HT1080 (cell line): ENCODE results near the gene CNTN1. TPM values are rescaled to one million over a fixed set of nuclear protein-coding genes. Genes with fewer than 3 reads are reported as not detected.

ENCODE experiments used
- DNase-seq: peaks from one replicate; pipeline ENCODE4 v3.0.0-alpha.2; 2015; ENCODE audit warnings: low read depth
- total RNA-seq: library from RNA; depleted of rRNA; stranded (reverse); fragments of >200 nt; shearing (Covaris generic); gene quantifications from 2 replicates; pipeline ENCODE4 v1.2.3, GENCODE V29; 2014

CNTN1 gene
- total RNA-seq, 1 experiment from 2014 or later, result 0.08 TPM

GRCh38 chr12:40768125-40768864 is 76.1 kb downstream of the CNTN1 start:
- no peak for DNase-seq

DNA sequence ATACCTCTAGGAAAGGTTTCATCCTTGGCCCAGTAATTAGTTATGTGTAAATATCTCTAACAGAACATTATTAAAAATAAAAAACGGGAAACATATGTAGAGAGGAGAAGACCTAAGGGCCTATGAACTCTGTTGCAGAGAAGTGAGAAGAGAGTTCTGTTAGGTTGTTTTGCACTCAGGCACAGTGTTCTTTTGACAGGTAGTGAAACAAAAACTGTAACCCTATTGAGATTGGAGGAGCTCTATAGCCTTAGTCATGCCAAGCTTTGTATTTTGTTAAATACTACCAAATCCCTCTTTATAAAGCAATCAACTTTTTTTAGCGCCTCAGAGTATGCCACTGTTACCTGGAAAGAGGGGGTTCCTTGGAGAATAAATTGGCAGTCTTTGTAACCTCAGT is 77.6 kb downstream of the CNTN1 start:
- DNase-seq, result no peak

DNA sequence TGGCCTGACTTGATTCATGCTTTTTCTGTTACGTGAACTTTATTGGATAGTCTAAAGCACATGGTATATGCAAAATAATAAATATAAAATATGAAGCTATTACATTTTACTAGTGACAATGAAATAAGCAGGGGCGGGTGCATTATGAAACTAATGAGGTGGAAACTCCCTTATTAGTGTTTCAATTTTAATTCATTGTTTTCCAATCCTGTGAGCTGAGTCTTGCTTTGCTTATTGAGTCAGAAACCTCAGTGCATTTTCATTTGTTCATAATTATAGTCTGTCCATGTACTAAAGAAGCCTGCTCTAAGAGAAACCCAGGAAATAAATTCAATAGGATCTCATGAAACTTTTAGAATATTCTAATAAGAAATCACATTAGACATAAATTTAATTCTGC is 78.5 kb downstream of the CNTN1 start:
- DNase-seq, result no peak

- DNase-seq, result no peak
Observed at GRCh38 chr12:40775661-40776060, 83.4 kb downstream of the CNTN1 start.

GRCh38 chr12:40784102-40784501 is 91.9 kb downstream of the CNTN1 start:
- DNase-seq, result no peak

DNA sequence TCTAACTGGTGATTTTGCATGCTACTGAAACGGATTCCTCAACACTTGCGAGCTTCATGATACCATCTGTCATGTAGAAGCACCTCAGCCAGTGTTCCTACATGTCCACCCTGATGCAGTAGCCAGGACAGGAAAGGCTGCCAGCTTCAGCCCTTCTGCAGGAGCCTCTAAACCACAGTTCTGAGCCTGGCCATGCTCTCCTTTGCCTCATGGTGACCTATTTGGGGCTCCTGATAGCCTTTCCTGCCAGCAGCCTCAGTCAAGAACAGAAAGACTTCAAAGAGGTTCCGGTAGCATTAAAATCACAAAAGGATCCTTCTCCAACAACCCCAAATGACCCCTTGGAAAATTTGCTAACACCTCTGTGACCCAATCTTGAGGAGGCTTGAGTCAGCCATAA is 96.0 kb downstream of the CNTN1 start:
- DNase-seq, result no peak

DNA sequence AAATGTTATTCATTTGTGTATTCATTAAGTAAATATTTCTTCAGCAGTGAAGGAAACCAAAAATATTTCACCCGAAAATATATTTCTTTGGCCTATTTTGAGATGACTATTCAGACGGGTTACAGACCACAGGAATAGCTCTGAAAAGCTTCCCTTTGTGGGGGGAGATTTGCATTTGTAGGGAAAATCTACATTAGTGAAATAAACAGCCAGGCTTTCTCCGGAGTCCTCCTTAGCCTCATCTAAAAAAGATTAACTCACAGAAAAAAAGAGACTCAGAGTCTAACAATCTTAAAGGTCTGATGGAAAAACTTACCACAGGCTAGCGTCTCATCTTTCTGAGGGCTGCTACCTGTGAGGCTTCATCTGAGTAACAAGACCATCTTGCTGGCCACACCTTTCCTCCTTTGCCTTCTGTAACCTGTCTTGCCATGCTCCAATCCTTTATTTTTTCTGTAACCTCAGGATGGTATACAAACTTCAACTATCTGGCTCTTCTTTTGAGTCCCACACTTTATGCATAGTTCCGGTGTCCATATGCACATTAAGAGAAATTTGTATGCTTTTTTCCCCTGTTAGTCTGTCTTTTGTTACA is 100.7 kb downstream of the CNTN1 start:
- no peak for DNase-seq

DNA sequence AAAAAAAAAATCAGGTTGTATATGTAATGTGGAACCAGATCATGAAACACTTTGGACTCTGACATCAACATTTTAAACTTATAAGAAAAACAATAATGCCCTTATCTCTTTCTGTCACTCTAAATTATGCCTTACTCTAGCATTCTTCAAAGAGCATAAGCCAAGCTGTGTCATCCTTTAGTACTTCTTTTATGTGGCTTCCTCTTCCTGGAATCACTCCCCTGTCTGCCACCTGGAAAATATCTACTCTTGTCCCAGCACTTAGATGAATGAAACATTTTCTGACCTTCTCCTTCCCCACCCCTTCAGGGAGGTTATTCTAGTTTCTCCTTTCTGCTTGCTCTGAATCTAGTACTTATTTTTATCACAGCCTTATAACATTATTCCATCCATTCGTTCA is 101.2 kb downstream of the CNTN1 start:
- no peak for DNase-seq

- no peak for DNase-seq
Observed at GRCh38 chr12:40794087-40794486, 101.8 kb downstream of the CNTN1 start.

- no peak for DNase-seq
Observed at GRCh38 chr12:40801082-40801481, 108.8 kb downstream of the CNTN1 start.

DNA sequence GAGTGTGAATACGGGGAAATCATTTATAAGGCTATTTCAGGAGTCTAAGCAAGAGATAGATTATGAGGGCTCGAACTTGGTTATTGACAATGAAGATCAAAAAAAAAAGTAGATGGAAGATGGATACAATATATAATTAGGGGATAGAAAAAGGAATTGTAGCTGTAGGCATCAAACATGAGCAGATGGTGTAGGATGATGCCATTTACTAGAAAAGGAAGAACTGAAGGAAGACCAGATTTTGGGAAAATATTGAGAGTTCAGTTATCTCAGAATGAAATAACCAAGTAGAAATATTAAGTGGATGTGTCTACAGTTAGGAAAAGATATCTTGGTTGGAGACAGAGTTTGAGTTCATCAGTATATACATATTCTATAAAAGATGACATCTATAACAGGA is 109.6 kb downstream of the CNTN1 start:
- DNase-seq, result no peak

GRCh38 chr12:40802656-40803055 is 110.4 kb downstream of the CNTN1 start:
- no peak for DNase-seq

GRCh38 chr12:40819436-40820108 is 127.3 kb downstream of the CNTN1 start:
- DNase-seq, result no peak

DNA sequence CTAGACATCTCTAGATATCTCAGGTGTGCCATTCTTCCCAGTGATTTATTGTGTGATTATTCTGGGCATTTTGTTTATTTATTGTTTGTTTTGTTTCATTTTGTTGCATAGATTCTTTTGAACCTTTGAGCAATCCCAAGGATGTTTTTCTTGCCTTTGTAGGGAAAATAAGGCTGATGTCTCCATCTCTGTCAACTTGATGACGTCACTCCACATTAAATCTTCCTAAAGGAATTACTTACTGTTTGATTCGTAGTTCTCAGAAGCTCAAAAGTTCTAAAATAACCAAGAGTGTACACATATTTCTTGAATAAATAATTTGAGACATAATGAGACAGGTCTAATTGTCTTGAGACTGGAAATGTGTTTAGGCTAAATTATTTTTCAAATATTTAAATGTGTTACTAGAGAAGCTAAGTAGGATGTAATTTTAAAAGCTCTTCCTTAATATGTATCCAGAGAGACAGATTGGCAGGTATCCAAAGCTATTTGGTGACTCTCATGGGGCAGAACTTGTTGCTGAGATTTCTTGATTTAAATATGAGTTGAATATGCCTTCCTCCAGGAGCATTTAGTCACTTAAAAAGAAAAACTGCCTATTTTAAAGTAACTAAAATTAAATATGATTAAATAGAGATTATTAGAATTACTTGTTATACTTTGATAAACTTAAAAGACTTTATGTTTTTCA is 128.7 kb downstream of the CNTN1 start:
- no peak for DNase-seq

DNA sequence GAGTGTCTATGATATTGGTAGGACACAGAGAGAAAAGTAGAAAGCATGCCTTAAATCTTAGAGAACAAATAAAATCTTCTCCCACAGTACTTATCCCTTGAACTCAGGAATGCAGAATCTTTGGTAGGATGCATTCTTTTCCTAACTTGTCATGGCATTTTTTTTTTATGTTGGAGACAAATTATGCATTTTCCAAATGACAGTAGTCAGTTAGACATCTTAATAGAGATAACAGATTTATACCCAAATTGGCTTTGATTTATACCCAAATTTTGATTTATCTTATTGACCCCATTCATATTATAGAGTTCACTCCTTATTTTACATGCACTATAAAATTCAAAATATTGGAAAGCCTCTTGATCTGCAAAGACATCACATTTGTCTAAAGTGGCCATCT is 132.9 kb downstream of the CNTN1 start:
- no peak for DNase-seq

GRCh38 chr12:40827683-40828592 is 135.7 kb downstream of the CNTN1 start:
- DNase-seq, result no peak

DNA sequence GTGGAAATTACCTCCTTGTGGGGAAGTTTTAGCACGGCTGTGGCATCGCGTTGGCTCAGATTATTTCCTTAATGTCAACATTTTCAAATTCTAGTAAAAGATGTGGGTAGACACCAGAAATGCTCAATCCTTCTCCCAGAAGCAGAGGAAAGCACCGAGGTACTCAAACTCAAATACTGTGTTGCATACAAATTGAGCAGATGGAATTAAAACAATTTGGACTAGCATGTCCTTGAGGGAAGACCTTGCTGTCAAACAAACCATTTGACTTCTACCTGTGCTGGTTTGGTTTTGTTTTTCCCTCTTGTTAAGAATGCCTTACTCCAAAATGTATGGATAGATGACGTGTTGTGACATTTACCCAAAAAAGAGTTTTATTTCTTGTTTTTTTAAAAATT is 136.4 kb downstream of the CNTN1 start:
- no peak for DNase-seq

DNA sequence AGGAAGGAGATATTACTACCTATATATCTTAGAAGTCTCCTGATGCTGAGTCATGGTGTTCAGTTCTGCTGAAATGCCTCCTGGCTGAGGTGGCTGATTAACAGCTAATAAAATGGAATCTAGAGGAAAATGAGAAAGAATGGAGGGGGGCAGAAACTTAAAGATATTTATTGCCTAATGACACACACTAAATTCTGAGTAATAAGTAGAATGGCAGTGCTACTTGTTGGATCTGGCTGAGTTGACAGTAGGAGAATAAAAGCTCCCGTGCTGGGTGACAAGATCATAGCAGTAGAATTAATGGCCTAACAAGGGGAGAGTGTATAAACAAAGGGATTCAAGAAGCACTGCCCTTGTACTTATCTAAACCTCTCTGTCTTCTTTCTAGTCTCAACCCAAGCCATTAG is 137.5 kb downstream of the CNTN1 start:
- peak; percentile 29 for DNase-seq

DNA sequence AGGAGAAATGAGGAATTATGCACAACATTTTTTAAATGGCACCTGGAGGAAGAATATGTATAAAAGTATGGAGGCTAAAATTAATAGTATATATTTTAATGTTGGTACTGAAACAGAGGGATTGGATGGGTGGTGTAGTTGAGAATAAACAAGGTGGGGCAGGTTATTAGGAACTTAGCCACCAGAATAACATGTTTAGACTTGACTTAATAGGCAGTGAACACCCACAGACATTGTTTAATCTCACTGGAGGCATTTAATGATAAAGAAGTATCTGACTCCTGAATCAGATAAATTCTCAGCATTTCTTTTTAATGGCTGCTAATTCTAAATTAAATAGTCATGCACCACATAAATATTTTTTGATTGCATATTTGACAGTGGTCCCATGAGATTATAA is 139.7 kb downstream of the CNTN1 start:
- no peak for DNase-seq

- no peak for DNase-seq
Observed at GRCh38 chr12:40832668-40833067, 140.4 kb downstream of the CNTN1 start.

DNA sequence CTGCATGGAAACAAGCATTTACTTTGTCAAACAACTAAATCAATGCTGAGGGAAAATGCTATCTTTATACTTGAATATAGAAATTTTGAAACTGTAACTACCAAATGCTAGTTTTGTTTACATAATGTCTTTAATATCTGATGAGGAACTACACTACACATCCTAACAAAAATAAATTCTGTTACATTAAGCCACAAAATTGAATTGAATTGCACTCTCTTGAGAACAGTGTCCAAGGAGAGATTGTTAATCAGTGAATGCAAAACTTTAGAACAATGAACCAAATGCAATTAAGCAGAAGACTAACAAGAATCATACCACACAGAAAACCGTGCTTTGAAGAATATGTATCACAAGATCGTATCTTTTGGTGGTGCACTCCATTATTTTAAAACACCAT is 141.6 kb downstream of the CNTN1 start:
- no peak for DNase-seq
